ENCODE data around the gene TSGA10IP. TPM values are rescaled to one million over a fixed set of nuclear protein-coding genes. Genes with fewer than 3 reads are reported as not detected.

TSGA10IP gene
- total RNA-seq, 1 experiment from 2014 or later, result 3.4 TPM

GRCh38 chr11:65961267-65962140 is 16.2 kb downstream of the TSGA10IP start, which contains the start of gene SART1 (continued):
- TF ChIP-seq ZNF416 (CRISPR knock-in tag; IDR thresholded peaks at IDR 0.05) (0 out of 2 replicates have a peak, but pooled peaks have one; percentile 18), ARID4B (CRISPR knock-in tag; IDR thresholded peaks at IDR 0.05; ENCODE audit: borderline replicate concordance) (peak; percentile 80; the same call in 1 of the 2 replicates), E2F5 (CRISPR knock-in tag; IDR thresholded peaks at IDR 0.05) (peak; percentile 73), MLX (CRISPR knock-in tag; IDR thresholded peaks at IDR 0.05) (0 out of 2 replicates have a peak, but pooled peaks have one; percentile 42)

- H3K4me3 Mint-ChIP-seq, result peak overlapping the region; percentile 91
- H3K36me3 Mint-ChIP-seq, result peaks cover 30% of the 10 kb centered on the region
- H3K27ac Mint-ChIP-seq, result peak overlapping the region; percentile 70
- no peak for TF ChIP-seq SOX15 (CRISPR knock-in tag; IDR thresholded peaks at IDR 0.05)
- TF ChIP-seq ZNF416 (CRISPR knock-in tag; IDR thresholded peaks at IDR 0.05), result no peak
- no peak for TF ChIP-seq MAX (CRISPR knock-in tag; IDR thresholded peaks at IDR 0.05)
- ChIA-PET POLR2A (no interaction called here), CTCF (interaction anchor here (0.6 to 0.8 kb wide), 2 partner anchors 30 to 74 kb away, joined by 3 read pairs; partner anchors contain the start of gene FIBP)
- no peaks in the 10 kb centered on the region for H3K9me3 Mint-ChIP-seq
- peaks cover 3% of the 10 kb centered on the region; the same call in 1 of the 2 replicates for H3K27me3 Mint-ChIP-seq (ENCODE audit: low read depth)
- peaks cover 21% of the 10 kb centered on the region for H3K4me1 Mint-ChIP-seq
- no peak for DNase-seq (ENCODE audit: low spot score)
- no peak for ATAC-seq
These were observed 16.9 kb downstream of the TSGA10IP start for GRCh38 chr11:65962141-65962564.

- Mint-ChIP-seq H3K27me3 (ENCODE audit: low read depth) (no peaks in the 10 kb centered on the region), H3K9me3 (no peaks in the 10 kb centered on the region), H3K4me1 (peaks cover 10% of the 10 kb centered on the region), H3K27ac (no peak overlapping the region), H3K36me3 (peaks cover 47% of the 10 kb centered on the region), H3K4me3 (no peak overlapping the region)
- DNase-seq (ENCODE audit: low spot score) (no peak), ATAC-seq (no peak)
- CTCF ChIA-PET, result interaction anchor here (1.3 kb wide), 1 partner anchor 24 kb away, joined by 4 read pairs; no protein-coding TSS in a partner anchor
- POLR2A ChIA-PET, result no interaction called here
- no peak for TF ChIP-seq KAT7 (CRISPR knock-in tag; IDR thresholded peaks at IDR 0.05; ENCODE audit: borderline replicate concordance)
- no peak for TF ChIP-seq ZNF532 (CRISPR knock-in tag; IDR thresholded peaks at IDR 0.05; ENCODE audit: borderline replicate concordance)
- no peak for TF ChIP-seq RELA (CRISPR knock-in tag; IDR thresholded peaks at IDR 0.05; ENCODE audit: borderline replicate concordance)
- TF ChIP-seq TEAD1 (CRISPR knock-in tag; IDR thresholded peaks at IDR 0.05), result no peak
- no peak for TF ChIP-seq IRF2 (CRISPR knock-in tag; IDR thresholded peaks at IDR 0.05; ENCODE audit: borderline replicate concordance, low read depth)
- no peak for TF ChIP-seq NR3C1 (CRISPR knock-in tag; conservative IDR thresholded peaks at IDR 0.05; ENCODE audit: low read depth)
- no peak for TF ChIP-seq NFE2L1 (CRISPR knock-in tag; IDR thresholded peaks at IDR 0.05)
- no peak for TF ChIP-seq ZNF232 (CRISPR knock-in tag; IDR thresholded peaks at IDR 0.05)
- no peak for TF ChIP-seq ESRRA (CRISPR knock-in tag; IDR thresholded peaks at IDR 0.05; ENCODE audit: borderline replicate concordance)
- no peak for TF ChIP-seq PREB (CRISPR knock-in tag; IDR thresholded peaks at IDR 0.05; ENCODE audit: borderline replicate concordance)
- TF ChIP-seq EMX1 (CRISPR knock-in tag; IDR thresholded peaks at IDR 0.05), result no peak
These were observed 19.6 kb downstream of the TSGA10IP start for GRCh38 chr11:65964906-65965305.
